Pancreas (tissue), 10 donors: Measurements from ENCODE around the gene BRCA1. TPM values are rescaled to one million over a fixed set of nuclear protein-coding genes. Genes with fewer than 3 reads are reported as not detected.
A peak's percentile ranks its signal among the peaks of the same experiment; 100 is the strongest.
"Not testable (repeated sequence)": the region's sequence is repeated elsewhere in the genome, so short reads cannot be mapped to it uniquely, and the experiment has no call there.

ENCODE experiments used
- ATAC-seq, 4 donors: fragments of 200-7000 bp; cut with Tn5 transposase; one replicate each; pipeline versions ENCODE4 v1.8.0 to v1.9.1; 2020; ENCODE audit warnings: mild to moderate bottlenecking in 4 of 4, moderate library complexity in 4 of 4
- DNase-seq, 6 donors: peaks; one replicate each; pipeline ENCODE4 v3.0.0-alpha.2; 2020
- FAIRE-seq: peaks from 2 replicates; lab custom pipeline; 2012; peaks lifted over from hg19 to GRCh38; lab: Jason Lieb, UNC
- H3K27ac ChIP-seq, 4 donors: fragments of 200-600 bp; sonication (generic); 1 replicate in 3 of 4; 2 replicates in 1 of 4; pipeline versions ENCODE4 v1.5.0 to v1.8.0; 2020
- H3K27me3 ChIP-seq, 4 donors: fragments of 200-600 bp; one replicate each; pipeline ENCODE4 v1.8.0; 2021
- H3K36me3 ChIP-seq, 3 donors: fragments of 200-600 bp; sonication (generic) in 1 of 3; one replicate each; pipeline versions ENCODE4 v1.5.0 to v1.8.0; 2020 to 2021
- H3K4me1 ChIP-seq, 3 donors: fragments of 200-600 bp; one replicate each; pipeline ENCODE4 v1.8.0; 2021
- H3K4me3 ChIP-seq, 4 donors: fragments of 200-600 bp; sonication (generic) in 2 of 4; one replicate each; pipeline versions ENCODE4 v1.5.0 to v1.8.0; 2020 to 2021
- H3K9me3 ChIP-seq, 4 donors: fragments of 200-600 bp; one replicate each; pipeline ENCODE4 v1.8.0; 2021
- CTCF ChIP-seq, 4 donors: fragments of 200-600 bp; sonication (generic) in 3 of 4; IDR thresholded peaks; one replicate each; pipeline versions ENCODE4 v1.5.0 to v1.8.0; 2021; ENCODE audit warnings: antibody characterized with exemption in 4 of 4
- WGBS, 2 donors: extraction: QIAGEN DNeasy Blood & Tissue Kit; methylation state at CpG; one replicate each; pipeline ENCODE4 v1.1.7; 2013; 5-methylcytosine and 5-hydroxymethylcytosine counted together
- intact Hi-C, 3 donors: fragments of 100-400 bp; cut with DNase I; formaldehyde crosslinking; loops; one replicate each; pipeline versions ENCODE4 v1.11.1 to v1.14.2; 2022
- polyA plus RNA-seq, 2 donors: library from polyadenylated mRNA; stranded (reverse); fragments of 200-250 nt; gene quantifications; one replicate each; pipeline ENCODE4 v1.2.3, GENCODE V29; 2013
- total RNA-seq, 6 donors: library from RNA; stranded (reverse); fragmentation: NEBNext Ultra II Directional in 4 of 6; extraction: Animal tissue kit (Norgen Biotek cat#: 25700) in 4 of 6; gene quantifications; one replicate each; pipeline versions ENCODE4 v1.2.1 to v1.2.4, GENCODE V29; 2021 to 2023
- donor health status: healthy with polysubstance abuse.
- donor health status: DM: no; HTN: no; CAD: no; lungs with moderate emphysema.
- donor health status: DM: no; HTN: no; CAD: no.
- donor health status: control.
- donor health status: control.
- donor health status: Bipolar disorder and iron deficiency.
- donor health status: DM: yes; HTN: yes; CAD: no.
- donor health status: DM: no; HTN: no; CAD: no.
- donor health status: DM: no; HTN: no; CAD: no.
- donor health status: DM: yes; HTN: yes; CAD: no.

Gene BRCA1
- total and polyA plus RNA-seq, 8 donors: 1.1 to 4.6 (median 2.4) TPM

DNA sequence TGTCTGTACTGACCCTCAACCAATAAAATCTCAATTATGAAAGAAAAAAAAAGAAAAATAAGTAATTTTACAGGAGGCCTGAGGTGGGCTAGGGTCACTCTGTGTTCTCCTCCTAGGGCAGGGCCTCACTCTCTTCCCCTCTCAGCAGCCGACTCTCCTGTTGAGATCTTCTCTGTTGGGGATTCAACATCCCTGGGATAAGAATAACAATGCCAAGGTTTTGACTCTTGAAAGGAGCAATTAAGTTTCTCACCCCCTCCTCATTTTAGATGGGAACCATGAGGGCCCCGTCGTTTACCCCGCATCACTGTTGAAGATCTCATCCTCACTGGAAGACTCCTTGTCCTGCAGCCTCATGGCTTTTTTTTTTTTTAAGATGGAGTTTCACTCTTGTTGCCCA, 21.5 kb upstream of the BRCA1 start:
- Histone ChIP-seq H3K4me1 (no peaks in the 10 kb centered on the region), H3K4me3 (no peak overlapping the region), H3K27ac (no peak overlapping the region), H3K27me3 (no peaks in the 10 kb centered on the region), H3K9me3 (no peaks in the 10 kb centered on the region), H3K36me3 (no peaks in the 10 kb centered on the region)
- no peak for DNase-seq
- FAIRE-seq: no peak
- intact Hi-C loops: no loop called here
- TF ChIP-seq CTCF (IDR thresholded peaks at IDR 0.05): no peak
- ATAC-seq: no peak
- WGBS, 2 donors: 91 to 94% methylated on average over 4 of the region's 4 CpGs

DNA sequence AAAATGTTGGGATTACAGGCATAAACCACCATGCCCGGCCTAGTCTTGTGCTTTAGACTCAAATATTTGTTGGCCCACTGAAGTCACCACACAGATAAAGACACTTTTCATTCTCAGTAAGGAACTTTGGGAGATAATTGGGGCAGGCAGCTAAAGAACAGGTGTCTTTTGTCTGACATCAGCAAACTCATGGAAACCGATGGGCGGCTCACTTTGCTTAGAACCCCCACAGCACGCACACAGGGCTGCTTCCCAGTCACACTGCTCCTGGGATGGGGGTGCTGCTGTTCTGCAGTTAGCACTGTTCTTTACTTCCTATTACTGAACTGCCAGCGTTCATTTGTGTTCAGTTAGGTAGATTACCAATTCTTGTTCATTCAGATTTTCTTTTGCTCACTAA, 18.0 kb upstream of the BRCA1 start:
- WGBS, 2 donors: 89 to 94% methylated on average over 5 of the region's 5 CpGs
- no peaks in the 10 kb centered on the region for H3K27me3 ChIP-seq
- no peak for FAIRE-seq
- H3K9me3 ChIP-seq: no peaks in the 10 kb centered on the region
- H3K4me3 ChIP-seq: no peak overlapping the region
- H3K4me1 ChIP-seq: no peaks in the 10 kb centered on the region
- no peak for TF ChIP-seq CTCF (IDR thresholded peaks at IDR 0.05)
- H3K27ac ChIP-seq: no peak overlapping the region
- intact Hi-C loops: no loop called here
- peak in 1 of 6 donors; percentile 28 for DNase-seq
- H3K36me3 ChIP-seq: no peaks in the 10 kb centered on the region
- no peak for ATAC-seq

GRCh38 chr17:43142153-43142552, 17.0 kb upstream of the BRCA1 start:
- no peak for FAIRE-seq
- TF ChIP-seq CTCF (IDR thresholded peaks at IDR 0.05): no peak
- H3K27ac ChIP-seq: no peak overlapping the region
- H3K4me3 ChIP-seq: no peak overlapping the region
- 40% methylated on average over 5 of the region's 5 CpGs for WGBS, 2 donors
- intact Hi-C loops: no loop called here
- peak in 3 of 4 donors; percentile 20 to 83 (median 61) for ATAC-seq
- DNase-seq: peak in 2 of 6 donors; percentile 18 to 37
- H3K4me1 ChIP-seq: no peaks in the 10 kb centered on the region
- no peaks in the 10 kb centered on the region for H3K36me3 ChIP-seq
- no peaks in the 10 kb centered on the region for H3K27me3 ChIP-seq
- no peaks in the 10 kb centered on the region for H3K9me3 ChIP-seq

- Histone ChIP-seq H3K4me3 (no peak overlapping the region), H3K9me3 (no peaks in the 10 kb centered on the region), H3K27me3 (no peaks in the 10 kb centered on the region), H3K27ac (no peak overlapping the region), H3K36me3 (no peaks in the 10 kb centered on the region), H3K4me1 (no peaks in the 10 kb centered on the region)
- FAIRE-seq: no peak
- no peak for ATAC-seq
- no peak for TF ChIP-seq CTCF (IDR thresholded peaks at IDR 0.05)
- intact Hi-C loops: no loop called here
- 85 to 86% methylated on average over 11 of the region's 11 CpGs for WGBS, 2 donors
- peak in 1 of 6 donors; percentile 39 for DNase-seq
These were observed 15.5 kb upstream of the BRCA1 start for GRCh38 chr17:43140396-43141332.

- H3K4me1 ChIP-seq, H3K9me3 ChIP-seq, ATAC-seq, H3K36me3 ChIP-seq, intact Hi-C loops, H3K27ac ChIP-seq, FAIRE-seq, H3K27me3 ChIP-seq, DNase-seq, H3K4me3 ChIP-seq: not testable (repeated sequence)
- WGBS, 2 donors: 86 to 91% methylated on average over 4 of the region's 4 CpGs
These were observed 13.4 kb upstream of the BRCA1 start for GRCh38 chr17:43138531-43138930.

DNA sequence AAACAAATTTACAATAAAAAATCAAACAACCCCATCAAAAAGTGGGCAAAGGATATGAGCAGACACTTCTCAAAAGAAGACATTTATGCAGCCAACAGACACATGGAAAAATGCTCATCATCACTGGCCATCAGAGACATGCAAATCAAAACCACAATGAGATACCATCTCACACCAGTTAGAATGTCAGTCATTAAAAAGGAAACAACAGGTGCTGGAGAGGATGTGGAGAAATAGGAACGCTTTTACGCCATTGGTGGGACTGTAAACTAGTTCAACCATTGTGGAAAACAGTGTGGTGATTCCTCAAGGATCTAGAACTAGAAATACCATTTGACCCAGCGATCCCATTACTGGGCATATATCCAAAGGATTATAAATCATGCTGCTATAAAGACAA, 11.4 kb upstream of the BRCA1 start:
- FAIRE-seq, intact Hi-C loops, H3K36me3 ChIP-seq, H3K4me3 ChIP-seq, DNase-seq, ATAC-seq, H3K27me3 ChIP-seq, H3K9me3 ChIP-seq, H3K4me1 ChIP-seq, H3K27ac ChIP-seq: not testable (repeated sequence)
- WGBS, 2 donors: 86 to 87% methylated on average over 3 of the region's 3 CpGs
